ENCODE measurements around the gene STAC3. TPM values are rescaled to one million over a fixed set of nuclear protein-coding genes. Genes with fewer than 3 reads are reported as not detected.

The STAC3 gene
- total and polyA plus RNA-seq, 2 of the 13 experiments (the other 11 are each of a cell fraction or from before 2014, with no cell fraction given): 0.18 to 0.22 TPM

DNA sequence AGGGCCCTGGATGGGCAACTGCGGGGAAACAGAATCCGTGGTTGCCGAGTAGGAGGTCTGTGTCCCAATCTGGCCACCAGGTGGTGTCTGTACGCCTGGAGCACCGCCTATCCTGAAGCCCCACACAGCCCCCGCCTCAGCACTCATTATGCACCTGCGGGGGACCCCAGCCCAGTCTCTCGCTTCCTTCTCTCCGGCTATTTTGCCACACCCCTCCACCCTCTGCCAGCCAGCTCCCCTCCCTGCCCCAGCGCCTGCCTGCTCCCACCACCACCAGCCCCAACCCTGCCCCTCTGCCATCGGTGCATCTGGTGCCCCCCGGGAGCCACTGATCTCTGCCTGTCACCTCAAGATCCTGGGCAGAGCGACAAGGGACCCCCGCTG lies 36.6 kb downstream of the STAC3 start (continued):
- TF ChIP-seq LRRFIP1 (CRISPR knock-in tag; conservative IDR thresholded peaks at IDR 0.05): no peak
- no peak for TF ChIP-seq ZNF784 (CRISPR knock-in tag; IDR thresholded peaks at IDR 0.05; ENCODE audit: borderline replicate concordance)
- TF ChIP-seq SIX1 (CRISPR knock-in tag; IDR thresholded peaks at IDR 0.05; ENCODE audit: borderline replicate concordance): no peak
- no peak for TF ChIP-seq CHCHD3 (CRISPR knock-in tag; IDR thresholded peaks at IDR 0.05)
- no peak for TF ChIP-seq REXO4 (CRISPR knock-in tag; IDR thresholded peaks at IDR 0.05; ENCODE audit: borderline replicate concordance)
- no peak for TF ChIP-seq YEATS4 (CRISPR knock-in tag; IDR thresholded peaks at IDR 0.05; ENCODE audit: borderline replicate concordance)
- peak; percentile 70 for TF ChIP-seq RAD21 (CRISPR knock-in tag; IDR thresholded peaks at IDR 0.05)
- no peak for TF ChIP-seq ZNF777 (CRISPR knock-in tag; IDR thresholded peaks at IDR 0.05)
- no peak for TF ChIP-seq KLF11 (CRISPR knock-in tag; IDR thresholded peaks at IDR 0.05)
- TF ChIP-seq ATF7-NPFF (CRISPR knock-in tag; IDR thresholded peaks at IDR 0.05; ENCODE audit: low read depth): no peak
- TF ChIP-seq HNRNPLL (IDR thresholded peaks at IDR 0.05; ENCODE audit: low read depth, low read length, poor library complexity, severe bottlenecking): peak; percentile 22
- TF ChIP-seq ZNF180 (CRISPR knock-in tag; IDR thresholded peaks at IDR 0.05; ENCODE audit: borderline replicate concordance, low read depth): no peak
- no peak for TF ChIP-seq ZNF614 (CRISPR knock-in tag; IDR thresholded peaks at IDR 0.05; ENCODE audit: borderline replicate concordance)
- TF ChIP-seq ZNF274 (CRISPR knock-in tag; IDR thresholded peaks at IDR 0.05): 0 out of 2 replicates have a peak, but pooled peaks have one; percentile 6
- TF ChIP-seq PTBP1 (IDR thresholded peaks at IDR 0.05; ENCODE audit: low read depth, low read length, poor library complexity, severe bottlenecking): no peak
- no peak for TF ChIP-seq ZKSCAN5 (CRISPR knock-in tag; IDR thresholded peaks at IDR 0.05)
- no peak for TF ChIP-seq ZNF281 (CRISPR knock-in tag; IDR thresholded peaks at IDR 0.05; ENCODE audit: borderline replicate concordance)
- no peak for TF ChIP-seq ZSCAN22 (CRISPR knock-in tag; IDR thresholded peaks at IDR 0.05)
- TF ChIP-seq SNAPC2 (CRISPR knock-in tag; IDR thresholded peaks at IDR 0.05): no peak
- TF ChIP-seq, protein P1, sequence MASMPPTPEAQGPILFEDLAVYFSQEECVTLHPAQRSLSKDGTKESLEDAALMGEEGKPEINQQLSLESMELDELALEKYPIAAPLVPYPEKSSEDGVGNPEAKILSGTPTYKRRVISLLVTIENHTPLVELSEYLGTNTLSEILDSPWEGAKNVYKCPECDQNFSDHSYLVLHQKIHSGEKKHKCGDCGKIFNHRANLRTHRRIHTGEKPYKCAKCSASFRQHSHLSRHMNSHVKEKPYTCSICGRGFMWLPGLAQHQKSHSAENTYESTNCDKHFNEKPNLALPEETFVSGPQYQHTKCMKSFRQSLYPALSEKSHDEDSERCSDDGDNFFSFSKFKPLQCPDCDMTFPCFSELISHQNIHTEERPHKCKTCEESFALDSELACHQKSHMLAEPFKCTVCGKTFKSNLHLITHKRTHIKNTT (CRISPR knock-in tag; IDR thresholded peaks at IDR 0.05): no peak
- TF ChIP-seq HIC2 (CRISPR knock-in tag; IDR thresholded peaks at IDR 0.05; ENCODE audit: low read depth): no peak
